NCI-H2196 (cell line): ENCODE data around the gene PXMP2.
"Not testable (repeated sequence)": the region's sequence is repeated elsewhere in the genome, so short reads cannot be mapped to it uniquely, and the experiment has no call there.

Source experiments
- DNase-seq: peaks from one replicate; lab custom pipeline; 2025; ENCODE audit not compliant: unreplicated experiment; lab: John Stamatoyannopoulos, UW

Gene PXMP2

DNA sequence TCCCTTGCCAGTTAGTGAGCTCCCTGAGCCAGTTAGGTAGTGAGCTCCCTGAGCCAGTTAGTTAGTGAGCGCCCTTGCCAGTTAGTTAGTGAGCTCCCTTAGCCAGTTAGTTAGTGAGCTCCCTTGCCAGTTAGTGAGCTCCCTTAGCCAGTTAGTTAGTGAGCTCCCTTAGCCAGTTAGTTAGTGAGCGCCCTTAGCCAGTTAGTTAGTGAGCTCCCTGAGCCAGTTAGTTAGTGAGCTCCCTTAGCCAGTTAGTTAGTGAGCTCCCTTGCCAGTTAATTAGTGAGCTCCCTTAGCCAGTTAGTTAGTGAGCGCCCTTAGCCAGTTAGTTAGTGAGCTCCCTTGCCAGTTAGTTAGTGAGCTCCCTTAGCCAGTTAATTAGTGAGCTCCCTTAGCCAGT, 4.6 kb downstream of the PXMP2 start:
- DNase-seq: not testable (repeated sequence)

- DNase-seq: not testable (repeated sequence)
These were observed 7.5 kb downstream of the PXMP2 start for GRCh38 chr12:132694888-132695287.

DNA sequence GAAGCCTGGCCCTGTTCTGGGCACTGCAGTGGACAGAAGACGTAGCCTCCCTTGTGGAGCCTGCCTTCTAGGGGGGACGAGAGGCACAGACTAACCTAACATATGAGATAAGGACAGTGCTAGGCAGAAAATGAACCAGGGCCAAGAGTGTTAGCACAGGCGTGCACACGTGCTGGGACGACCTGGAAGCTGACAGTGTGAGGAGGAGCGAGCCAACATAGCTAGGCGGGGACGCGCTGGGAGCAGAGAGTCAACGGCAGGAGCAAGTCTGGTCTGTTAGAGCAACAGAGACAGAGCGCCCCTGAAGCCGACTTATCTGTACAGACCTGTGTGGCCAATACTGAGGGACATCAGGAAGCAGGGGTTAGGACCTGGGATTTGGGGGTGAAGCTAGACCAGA, 8.0 kb downstream of the PXMP2 start:
- no peak for DNase-seq

DNA sequence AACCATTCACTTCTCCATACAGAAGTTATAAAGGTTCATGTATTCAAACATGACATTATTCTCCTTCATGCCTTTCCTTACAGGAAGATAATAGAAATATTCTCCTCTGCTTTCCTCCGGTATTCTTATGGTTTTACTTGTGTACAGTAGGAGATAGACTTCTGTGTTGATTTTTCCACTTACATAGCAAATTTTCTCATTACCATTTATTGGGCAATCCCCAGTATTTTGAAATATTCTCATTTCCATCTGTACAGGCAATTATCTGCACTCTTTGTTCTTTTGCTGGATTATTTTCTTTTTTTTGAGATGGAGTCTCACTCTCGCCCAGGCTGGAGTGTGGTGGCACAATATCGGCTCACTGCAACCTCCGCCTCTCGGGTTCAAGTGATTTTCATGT, 11.0 kb downstream of the PXMP2 start:
- no peak for DNase-seq

- DNase-seq: peak; percentile 26
These were observed 12.9 kb downstream of the PXMP2 start for GRCh38 chr12:132700212-132700822.

DNA sequence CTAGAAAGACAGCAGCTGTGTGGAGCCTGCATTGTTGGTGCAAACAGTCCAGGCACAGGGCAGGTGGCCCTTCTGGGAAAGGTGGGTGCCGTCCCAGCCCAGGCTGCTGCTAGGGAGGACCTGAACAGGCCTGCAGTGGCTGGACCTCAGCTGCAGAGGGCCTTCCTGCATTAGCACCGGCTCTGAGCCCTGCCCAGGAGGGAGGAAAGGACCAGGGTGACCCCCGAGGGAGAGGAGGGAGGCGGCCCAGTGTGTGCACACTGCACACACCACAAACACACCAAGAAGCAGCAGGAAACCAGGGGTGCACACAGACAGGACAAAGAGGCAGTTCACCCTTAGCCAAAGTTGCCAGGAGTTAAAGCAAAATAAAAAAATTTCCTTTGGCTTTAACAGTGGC, 15.3 kb downstream of the PXMP2 start:
- DNase-seq: no peak

DNA sequence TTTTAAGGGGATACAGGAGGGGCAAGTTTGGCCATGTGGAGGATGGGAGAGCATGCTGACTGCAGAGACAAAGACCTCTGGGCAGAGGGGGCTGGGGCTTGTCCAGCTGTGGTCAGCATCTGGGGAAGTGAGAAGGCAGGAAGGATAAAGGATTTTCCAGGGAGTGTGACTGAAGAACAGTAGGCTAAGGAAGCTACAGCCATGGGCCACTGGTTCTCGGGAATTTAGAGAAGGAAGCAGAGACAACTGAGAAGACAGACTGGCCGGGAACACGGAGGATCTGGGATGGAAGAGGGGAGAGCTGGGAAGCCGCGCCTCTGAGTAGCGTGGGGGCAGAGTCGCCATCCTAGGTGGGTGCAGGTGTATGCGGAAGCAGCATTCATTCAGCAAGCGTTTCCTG, 16.3 kb downstream of the PXMP2 start:
- no peak for DNase-seq

DNA sequence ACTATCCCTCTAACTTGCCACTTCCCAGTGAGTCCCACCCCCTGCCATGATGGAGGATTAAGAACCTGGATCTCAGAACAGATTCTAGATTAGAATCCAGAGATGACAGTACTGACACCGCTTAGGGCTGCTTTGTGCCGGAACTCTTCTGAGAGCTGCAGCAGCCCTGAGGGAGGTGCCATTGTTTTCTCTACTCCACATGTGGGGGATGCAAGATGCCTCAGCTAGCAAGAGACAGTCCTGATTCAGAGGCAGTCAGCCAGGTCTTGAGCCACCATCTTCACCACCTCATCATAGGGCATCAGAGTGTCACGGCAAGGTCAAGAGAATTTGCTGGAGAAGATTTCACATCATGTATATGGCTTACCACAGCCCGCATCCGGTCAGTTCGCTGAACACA, 19.9 kb downstream of the PXMP2 start:
- DNase-seq: no peak

- no peak for DNase-seq
These were observed 20.8 kb downstream of the PXMP2 start for GRCh38 chr12:132708150-132708549.

DNA sequence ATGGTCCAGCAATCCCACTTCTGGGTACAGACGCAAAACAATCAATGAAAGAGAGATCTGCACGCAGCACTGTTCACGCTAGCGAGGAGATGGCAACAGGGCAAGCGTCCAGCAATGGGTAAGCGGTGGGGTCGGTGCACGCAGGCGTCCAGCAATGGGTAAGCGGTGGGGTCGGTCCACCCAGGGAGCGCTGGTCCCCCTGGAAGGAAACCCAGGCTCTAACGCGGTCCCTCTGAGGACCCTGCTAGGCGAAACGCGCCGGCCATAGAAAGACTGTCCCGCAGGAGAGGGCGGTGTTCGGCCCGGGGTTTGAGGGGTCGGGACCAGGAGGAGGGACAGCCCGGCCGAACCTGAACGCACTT, 22.6 kb downstream of the PXMP2 start:
- no peak for DNase-seq

DNA sequence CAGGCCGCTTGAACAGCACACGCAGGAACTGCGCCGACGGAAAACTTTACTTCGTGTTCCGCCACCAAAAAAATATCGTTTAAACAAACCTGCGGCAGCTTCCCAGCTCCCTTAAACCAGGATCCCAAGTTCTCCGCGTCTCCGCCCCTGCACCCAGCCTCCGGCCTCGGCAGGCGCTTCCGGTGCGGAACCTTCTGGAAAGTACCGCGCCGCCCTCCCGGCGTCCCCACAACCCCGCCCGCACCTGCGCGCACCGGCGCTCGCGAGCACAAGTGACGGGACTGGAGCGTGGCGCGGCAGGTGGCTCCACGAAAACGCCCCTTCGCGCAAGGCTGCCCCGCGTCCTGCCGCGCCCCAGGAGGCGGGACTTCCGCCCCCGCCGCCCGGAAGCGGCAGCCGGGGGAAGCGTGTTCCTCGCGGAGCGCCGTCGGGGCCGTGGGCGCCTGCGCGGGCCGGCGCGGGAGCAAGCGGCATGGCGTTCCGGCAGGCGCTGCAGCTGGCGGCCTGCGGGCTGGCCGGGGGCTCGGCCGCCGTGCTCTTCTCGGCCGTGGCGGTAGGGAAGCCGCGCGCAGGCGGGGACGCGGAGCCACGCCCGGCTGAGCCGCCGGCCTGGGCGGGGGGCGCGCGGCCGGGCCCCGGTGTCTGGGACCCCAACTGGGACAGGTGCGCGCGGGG, 23.2 kb downstream of the PXMP2 start, which contains the start of gene PGAM5:
PGAM5 (plus strand) TSS at position 438 of the 675 bp plus-strand sequence; CDS start at position 473, 35 bp downstream.
- peak; percentile 91 for DNase-seq

GRCh38 chr12:132711080-132711843, 23.9 kb downstream of the PXMP2 start:
- DNase-seq: no peak

DNA sequence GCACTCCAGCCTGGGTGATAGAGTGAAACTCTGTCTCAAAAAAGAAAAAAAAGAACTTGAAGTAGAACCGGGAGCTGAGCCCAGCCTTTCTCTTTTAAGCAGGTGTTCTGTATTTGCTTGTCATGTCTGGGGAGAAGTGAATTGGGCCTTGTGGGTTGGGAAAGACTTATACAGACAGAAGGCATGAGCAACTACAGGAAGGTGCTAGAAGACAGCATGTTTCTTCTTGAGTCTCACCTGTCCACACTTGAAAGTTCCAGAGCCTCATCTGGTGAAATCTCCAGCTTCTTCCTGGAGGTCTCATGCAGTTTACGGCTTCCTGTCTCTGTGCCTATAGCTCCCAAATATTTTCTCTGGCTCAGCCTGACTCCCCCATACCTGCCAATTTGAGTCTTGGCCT, 25.7 kb downstream of the PXMP2 start:
- DNase-seq: no peak

- no peak for DNase-seq
These were observed 28.5 kb downstream of the PXMP2 start for GRCh38 chr12:132715874-132716273.

DNA sequence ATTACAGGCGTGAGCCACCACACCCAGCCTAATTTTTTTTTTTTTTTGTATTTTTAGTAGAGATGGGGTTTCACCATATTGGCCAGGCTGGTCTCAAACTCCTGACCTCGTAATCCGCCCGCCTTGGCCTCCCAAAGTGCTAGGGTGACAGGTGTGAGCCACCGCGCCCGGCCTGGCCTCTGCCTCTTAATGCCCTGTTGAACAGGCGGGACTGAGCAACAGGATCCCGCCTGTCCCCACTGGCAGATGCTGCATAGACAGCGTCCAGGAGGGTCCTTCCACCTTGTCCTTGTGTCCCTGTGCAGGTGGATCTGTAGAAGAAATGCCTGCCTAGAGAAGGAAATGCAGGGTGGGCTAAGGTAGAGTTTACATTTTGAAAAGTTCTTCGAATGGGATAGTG, 29.0 kb downstream of the PXMP2 start:
- no peak for DNase-seq

- no peak for DNase-seq
These were observed 29.6 kb downstream of the PXMP2 start for GRCh38 chr12:132717011-132717410.

DNA sequence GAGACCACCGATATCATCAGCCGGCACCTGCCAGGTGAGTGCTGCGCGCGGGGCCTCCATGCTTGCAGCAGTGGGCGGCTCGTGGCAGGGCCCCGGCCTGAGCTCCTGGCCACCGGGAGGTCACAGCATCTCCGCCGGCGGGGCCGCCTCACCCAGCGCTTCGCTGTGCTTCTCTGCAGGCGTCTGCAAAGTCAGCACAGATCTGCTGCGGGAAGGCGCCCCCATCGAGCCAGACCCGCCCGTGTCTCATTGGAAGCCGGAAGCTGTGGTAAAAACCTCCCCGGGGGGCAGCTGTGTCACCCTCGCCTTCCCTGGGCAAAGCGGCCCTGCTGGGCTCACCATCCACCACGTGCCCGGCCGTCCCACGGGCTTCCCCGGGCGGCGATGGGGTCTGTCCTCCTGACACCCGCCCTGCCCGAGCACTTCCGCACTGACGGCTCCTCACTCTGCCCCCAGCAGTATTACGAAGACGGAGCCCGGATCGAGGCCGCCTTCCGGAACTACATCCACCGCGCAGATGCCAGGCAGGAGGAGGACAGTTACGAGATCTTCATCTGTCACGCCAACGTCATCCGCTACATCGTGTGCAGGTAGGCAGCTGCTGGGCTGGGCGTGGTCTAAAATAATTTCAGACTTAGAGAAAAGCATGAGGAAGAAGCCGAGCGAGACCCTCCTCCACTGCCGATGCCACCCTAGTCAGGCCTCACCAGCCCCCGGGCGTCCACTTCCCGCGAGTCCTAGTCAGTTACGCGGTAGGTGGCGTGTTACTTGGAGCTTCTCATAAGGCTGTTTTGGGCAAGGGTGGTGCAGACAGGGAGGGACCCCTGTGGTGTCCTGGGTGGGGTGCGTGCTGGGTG, 30.4 kb downstream of the PXMP2 start:
- DNase-seq: no peak

GRCh38 chr12:132718644-132719043, 31.3 kb downstream of the PXMP2 start:
- DNase-seq: no peak

- no peak for DNase-seq
These were observed 32.0 kb downstream of the PXMP2 start for GRCh38 chr12:132719141-132719953.

DNA sequence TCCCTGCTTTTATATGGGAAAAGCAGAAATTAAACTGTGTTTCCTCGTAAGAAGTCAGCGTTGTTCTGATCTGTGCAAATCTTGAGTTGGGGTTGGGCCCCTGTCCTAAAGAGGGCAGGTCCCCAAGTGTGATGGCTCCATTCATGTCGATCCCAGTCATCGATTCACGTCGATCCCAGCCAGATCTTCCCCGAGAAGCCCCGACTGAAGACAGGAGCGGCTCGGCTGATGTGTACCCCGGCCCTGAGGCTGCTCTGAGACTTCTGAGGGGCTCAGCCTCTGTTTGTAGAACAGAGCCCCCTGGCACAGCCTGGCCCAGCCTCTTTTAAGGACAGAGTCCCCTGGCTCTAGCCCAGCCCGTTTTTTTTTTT, 32.6 kb downstream of the PXMP2 start:
- DNase-seq: no peak
